Tibial artery (tissue), 4 donors: ENCODE measurements around the gene HOXC5.
A peak's percentile ranks its signal among the peaks of the same experiment; 100 is the strongest.

Experiments
- DNase-seq, 2 donors: peaks; one replicate each; pipeline ENCODE4 v3.0.0-alpha.2; 2019
- H3K27ac ChIP-seq, 2 donors: fragments of 200-600 bp; sonication (generic) in 1 of 2; 1 replicate in 1 of 2; 2 replicates in 1 of 2; pipeline ENCODE4 v1.5.1; 2018 to 2019; ENCODE audit warnings: mild to moderate bottlenecking in 1 of 2
- H3K27me3 ChIP-seq, 2 donors: fragments of 200-600 bp; sonication (generic) in 1 of 2; one replicate each; pipeline versions ENCODE4 v1.5.1 to v1.6.0; 2016 to 2019
- H3K36me3 ChIP-seq, 3 donors: fragments of 200-600 bp; sonication (generic) in 2 of 3; one replicate each; pipeline ENCODE4 v1.5.1; 2016 to 2019; ENCODE audit warnings: mild to moderate bottlenecking in 2 of 3
- H3K4me1 ChIP-seq, 4 donors: fragments of 200-600 bp; sonication (generic) in 2 of 4; 1 replicate in 3 of 4; 2 replicates in 1 of 4; pipeline ENCODE4 v1.5.1; 2016 to 2019
- H3K4me3 ChIP-seq, 2 donors: fragments of 200-600 bp; sonication (generic) in 1 of 2; 1 replicate in 1 of 2; 2 replicates in 1 of 2; pipeline ENCODE4 v1.5.1; 2018 to 2019; ENCODE audit warnings: mild to moderate bottlenecking in 2 of 2
- H3K9me3 ChIP-seq, 3 donors: fragments of 200-600 bp; sonication (generic) in 1 of 3; one replicate each; pipeline ENCODE4 v1.5.1; 2016 to 2019
- CTCF ChIP-seq, 2 experiments: fragments of 200-600 bp in 1 of 2; fragments of 450-650 bp in 1 of 2; IDR thresholded peaks; one replicate each; pipeline ENCODE4 v1.5.1; 2017 to 2019; ENCODE audit warnings: antibody characterized with exemption in 2 of 2, mild to moderate bottlenecking in 1 of 2, moderate library complexity in 1 of 2
- intact Hi-C: fragments of 100-400 bp; cut with DNase I; formaldehyde crosslinking; loops from one replicate; pipeline ENCODE4 v1.15.0; 2023; ENCODE audit warnings: low total_unique reads

The HOXC5 gene

DNA sequence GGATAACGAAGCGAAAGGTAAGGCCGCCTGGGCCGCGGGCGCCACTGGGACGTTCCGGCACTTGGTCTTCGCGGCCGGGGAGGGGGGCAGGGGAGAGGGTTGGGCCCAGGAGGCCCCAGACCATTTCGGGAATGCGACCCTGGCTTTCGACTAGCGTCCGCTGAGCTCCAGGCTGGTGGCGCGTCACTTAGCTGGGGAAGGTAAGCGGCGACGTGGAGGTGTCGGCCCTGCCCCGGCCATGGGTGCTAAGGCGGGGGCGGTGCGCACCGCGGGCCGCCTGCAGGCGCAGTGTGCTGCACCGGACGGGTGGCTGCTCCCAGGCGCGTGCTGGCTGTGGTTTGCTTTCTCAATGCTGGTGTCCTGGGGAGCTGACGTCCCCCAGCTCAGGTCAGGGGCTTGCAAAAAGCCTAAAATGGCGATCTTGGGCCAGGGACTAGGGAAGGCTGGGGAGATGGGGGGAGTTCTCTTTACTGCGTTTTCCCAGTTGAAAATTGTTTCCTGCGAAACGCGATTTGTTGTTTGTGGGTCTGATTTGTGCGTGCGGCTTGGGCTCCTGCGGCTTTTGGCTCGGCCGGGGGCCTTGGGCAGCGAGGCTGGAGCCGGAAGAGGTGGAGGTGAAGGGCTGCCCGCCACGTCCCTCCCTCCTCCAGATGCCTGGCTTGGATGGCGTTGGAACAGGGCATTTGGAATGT lies 46.7 kb upstream of the HOXC5 start:
- TF ChIP-seq CTCF (IDR thresholded peaks at IDR 0.05), result peak in 1 of 2 experiments; percentile 35
- no peak for DNase-seq
- intact Hi-C loops, result no loop called here
- no peaks in the 10 kb centered on the region for H3K27me3 ChIP-seq
- no peaks in the 10 kb centered on the region for H3K9me3 ChIP-seq
- H3K27ac ChIP-seq, result peak overlapping the region; percentile 93 to 98
- H3K4me3 ChIP-seq, result peak overlapping the region; percentile 64 to 84
- H3K4me1 ChIP-seq, result peaks cover 4 to 57% (median 34%) of the 10 kb centered on the region in 4 donors
- no peaks in the 10 kb centered on the region for H3K36me3 ChIP-seq

DNA sequence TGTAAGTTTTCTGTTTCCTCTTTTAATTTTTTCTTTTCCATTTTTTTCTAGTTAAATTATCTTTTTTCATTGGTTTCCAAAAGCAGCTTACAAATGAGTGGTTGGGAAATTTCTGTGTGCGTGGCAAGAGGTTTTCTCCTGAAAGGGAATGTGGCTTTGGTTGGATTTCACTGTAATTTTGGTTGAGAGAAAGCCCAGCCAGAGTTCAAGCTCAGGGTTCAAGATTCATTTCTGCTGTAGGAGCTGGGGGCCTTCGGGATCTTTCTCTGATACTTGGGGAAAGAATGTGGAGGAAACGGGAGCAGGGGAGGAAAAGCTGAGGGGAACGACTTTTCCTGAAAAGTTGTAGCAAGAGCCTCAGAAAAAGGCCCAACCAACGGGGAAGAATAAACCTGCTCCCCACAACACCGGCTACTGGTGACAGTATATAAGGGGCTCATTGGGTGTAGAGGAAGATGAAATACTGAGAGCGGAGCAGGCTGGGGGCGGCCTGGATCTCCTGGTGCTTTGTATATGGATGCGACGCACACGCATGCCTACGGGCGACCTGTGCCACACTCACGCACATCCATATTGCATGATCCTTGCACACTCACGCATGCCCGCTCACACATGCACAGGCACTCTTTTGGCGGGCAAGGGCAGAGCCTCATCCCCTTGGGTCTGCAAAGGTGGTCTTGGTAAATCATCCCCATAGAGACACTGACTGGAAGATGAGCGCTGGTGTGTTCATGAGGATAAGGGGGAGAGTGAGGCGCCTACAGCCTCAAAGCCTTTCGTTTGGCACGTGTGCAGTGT lies 46.0 kb upstream of the HOXC5 start:
- Histone ChIP-seq H3K9me3 (no peaks in the 10 kb centered on the region), H3K27ac (peak overlapping the region; percentile 93 to 98), H3K36me3 (no peaks in the 10 kb centered on the region), H3K27me3 (no peaks in the 10 kb centered on the region), H3K4me3 (peak overlapping the region; percentile 64 to 84), H3K4me1 (peaks cover 4 to 64% (median 39%) of the 10 kb centered on the region in 4 donors)
- TF ChIP-seq CTCF (IDR thresholded peaks at IDR 0.05), result no peak
- no peak for DNase-seq
- intact Hi-C loops, result no loop called here

DNA sequence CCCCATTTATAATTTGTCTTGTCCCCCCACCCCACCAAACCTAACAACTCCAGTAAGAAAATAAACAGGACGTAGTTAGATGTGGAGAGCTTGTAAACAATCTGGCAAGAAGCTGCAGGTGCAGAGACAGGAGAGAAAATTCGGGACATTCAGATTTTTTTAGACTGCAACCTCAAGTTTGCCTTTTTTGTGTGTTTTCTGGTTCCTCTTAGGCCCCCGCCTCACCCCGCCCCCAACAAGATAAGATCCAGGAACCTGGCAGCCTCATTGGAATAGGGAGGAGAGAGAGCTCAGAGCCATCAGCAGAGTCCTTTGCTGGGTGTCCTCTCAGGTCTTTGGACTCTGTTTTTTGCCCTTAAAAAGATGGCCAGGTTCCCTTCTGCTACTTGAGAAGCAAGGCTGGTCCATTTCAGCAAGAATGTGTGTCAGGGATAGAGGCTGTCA lies 45.0 kb upstream of the HOXC5 start:
- H3K27ac ChIP-seq, result peak overlapping the region; percentile 93 to 98
- peak overlapping the region; percentile 64 to 84 for H3K4me3 ChIP-seq
- intact Hi-C loops, result no loop called here
- no peaks in the 10 kb centered on the region for H3K27me3 ChIP-seq
- H3K36me3 ChIP-seq, result no peaks in the 10 kb centered on the region
- H3K9me3 ChIP-seq, result no peaks in the 10 kb centered on the region
- no peak for DNase-seq
- no peak for TF ChIP-seq CTCF (IDR thresholded peaks at IDR 0.05)
- H3K4me1 ChIP-seq, result peaks cover 4 to 73% (median 48%) of the 10 kb centered on the region in 4 donors

- no peak for TF ChIP-seq CTCF (IDR thresholded peaks at IDR 0.05)
- H3K36me3 ChIP-seq, result no peaks in the 10 kb centered on the region
- intact Hi-C loops, result no loop called here
These were observed 44.2 kb upstream of the HOXC5 start for GRCh38 chr12:53988541-53989226.

DNA sequence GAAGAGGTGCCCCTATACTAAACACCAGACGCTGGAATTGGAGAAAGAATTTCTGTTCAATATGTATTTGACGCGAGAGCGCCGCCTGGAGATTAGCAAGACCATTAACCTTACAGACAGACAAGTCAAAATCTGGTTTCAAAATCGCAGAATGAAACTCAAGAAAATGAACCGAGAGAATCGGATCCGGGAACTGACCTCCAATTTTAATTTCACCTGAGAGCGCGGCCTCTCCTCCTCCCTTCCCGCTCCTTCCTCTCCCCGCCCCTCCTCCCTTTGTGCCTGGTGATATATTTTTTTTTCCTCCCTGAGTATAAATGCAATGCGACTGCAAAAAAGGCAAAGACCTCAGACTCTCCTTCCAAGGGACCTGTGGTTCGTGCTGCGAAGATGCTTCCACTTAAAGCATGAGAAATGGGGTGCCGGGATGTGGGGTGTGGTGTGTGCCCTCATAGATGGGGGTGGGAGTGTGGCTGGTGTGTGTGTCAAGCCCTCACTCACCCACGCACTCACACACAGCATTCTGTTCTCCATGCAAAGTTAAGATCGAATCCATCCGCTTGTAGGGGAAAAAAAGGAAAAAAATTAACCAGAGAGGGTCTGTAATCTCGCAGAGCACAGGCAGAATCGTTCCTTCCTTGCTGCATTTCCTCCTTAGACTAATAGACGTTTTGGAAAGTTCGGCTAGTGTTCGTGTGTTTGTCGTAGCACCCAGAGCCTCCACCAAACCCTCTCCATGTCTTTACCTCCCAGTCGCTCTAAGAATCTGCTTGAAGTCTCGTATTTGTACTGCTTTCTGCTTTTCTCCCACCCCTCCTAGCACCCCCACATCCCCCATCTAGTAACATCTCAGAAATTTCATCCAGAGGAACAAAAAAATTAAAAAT lies 43.4 kb upstream of the HOXC5 start:
- peak overlapping the region; percentile 93 to 98 for H3K27ac ChIP-seq
- no peaks in the 10 kb centered on the region for H3K27me3 ChIP-seq
- peaks cover 5 to 71% (median 60%) of the 10 kb centered on the region in 4 donors for H3K4me1 ChIP-seq
- intact Hi-C loops, result no loop called here
- no peaks in the 10 kb centered on the region for H3K36me3 ChIP-seq
- no peak for DNase-seq
- peak overlapping the region; percentile 64 to 84 for H3K4me3 ChIP-seq
- peak; percentile 28 to 30 for TF ChIP-seq CTCF (IDR thresholded peaks at IDR 0.05)
- no peaks in the 10 kb centered on the region for H3K9me3 ChIP-seq

More at GRCh38 chr12:53988541-53989226, 44.2 kb upstream of the HOXC5 start:
- Histone ChIP-seq H3K27me3 (no peaks in the 10 kb centered on the region), H3K4me1 (peaks cover 4 to 73% (median 55%) of the 10 kb centered on the region in 4 donors), H3K9me3 (no peaks in the 10 kb centered on the region), H3K27ac (peak overlapping the region; percentile 93 to 98), H3K4me3 (peak overlapping the region; percentile 64 to 84)
- no peak for DNase-seq
